ENCODE results near the gene PPP2R5B. TPM values are rescaled to one million over a fixed set of nuclear protein-coding genes. Genes with fewer than 3 reads are reported as not detected.

The PPP2R5B gene
- total and polyA plus RNA-seq, 2 experiments from 2014 or later, result 26.2 to 30.7 TPM

- H3K36me3 ChIP-seq, result peaks cover 55% of the 10 kb centered on the region
- DNase-seq (ENCODE audit: low read depth in 1 of 2, low spot score in 1 of 2), result no peak
- no peak for TF ChIP-seq CTCF (IDR thresholded peaks at IDR 0.05; ENCODE audit: low read depth, low read length)
These were observed 18.8 kb upstream of the PPP2R5B start for GRCh38 chr11:64905516-64906313.

GRCh38 chr11:64906314-64906635, 18.2 kb upstream of the PPP2R5B start:
- H3K4me3 ChIP-seq, result no peak overlapping the region
- H3K36me3 ChIP-seq, result peaks cover 54% of the 10 kb centered on the region
- H3K27ac ChIP-seq, result no peak overlapping the region
- H3K4me1 ChIP-seq (ENCODE audit: low read depth), result no peaks in the 10 kb centered on the region
- no peak for DNase-seq (ENCODE audit: low read depth in 1 of 2, low spot score in 1 of 2)
- no peak for TF ChIP-seq CTCF (IDR thresholded peaks at IDR 0.05; ENCODE audit: low read depth, low read length)
- H3K27me3 ChIP-seq, result no peaks in the 10 kb centered on the region
- no peaks in the 10 kb centered on the region for H3K9me3 ChIP-seq (ENCODE audit: low read depth)

More at GRCh38 chr11:64905516-64906313, 18.8 kb upstream of the PPP2R5B start:
- no peak overlapping the region for H3K27ac ChIP-seq
- H3K27me3 ChIP-seq, result no peaks in the 10 kb centered on the region
- H3K9me3 ChIP-seq (ENCODE audit: low read depth), result no peaks in the 10 kb centered on the region
- H3K4me1 ChIP-seq (ENCODE audit: low read depth), result no peaks in the 10 kb centered on the region
- H3K4me3 ChIP-seq, result no peak overlapping the region

GRCh38 chr11:64908766-64909165, 15.7 kb upstream of the PPP2R5B start:
- Histone ChIP-seq H3K27me3 (no peaks in the 10 kb centered on the region), H3K27ac (no peak overlapping the region), H3K4me3 (no peak overlapping the region), H3K4me1 (ENCODE audit: low read depth) (no peaks in the 10 kb centered on the region), H3K36me3 (peaks cover 49% of the 10 kb centered on the region), H3K9me3 (ENCODE audit: low read depth) (no peaks in the 10 kb centered on the region)
- DNase-seq (ENCODE audit: low read depth in 1 of 2, low spot score in 1 of 2), result no peak
- TF ChIP-seq CTCF (IDR thresholded peaks at IDR 0.05; ENCODE audit: low read depth, low read length), result no peak

GRCh38 chr11:64909653-64910343, 14.7 kb upstream of the PPP2R5B start:
- Histone ChIP-seq H3K4me3 (no peak overlapping the region), H3K27me3 (no peaks in the 10 kb centered on the region), H3K9me3 (ENCODE audit: low read depth) (no peaks in the 10 kb centered on the region), H3K27ac (no peak overlapping the region), H3K4me1 (ENCODE audit: low read depth) (no peaks in the 10 kb centered on the region), H3K36me3 (peaks cover 49% of the 10 kb centered on the region)
- no peak for DNase-seq (ENCODE audit: low read depth in 1 of 2, low spot score in 1 of 2)
- TF ChIP-seq CTCF (IDR thresholded peaks at IDR 0.05; ENCODE audit: low read depth, low read length), result no peak

- Histone ChIP-seq H3K27me3 (no peaks in the 10 kb centered on the region), H3K36me3 (peaks cover 44% of the 10 kb centered on the region), H3K9me3 (ENCODE audit: low read depth) (no peaks in the 10 kb centered on the region), H3K4me1 (ENCODE audit: low read depth) (peaks cover 6% of the 10 kb centered on the region), H3K27ac (no peak overlapping the region), H3K4me3 (no peak overlapping the region)
- no peak for TF ChIP-seq CTCF (IDR thresholded peaks at IDR 0.05; ENCODE audit: low read depth, low read length)
- DNase-seq (ENCODE audit: low read depth in 1 of 2, low spot score in 1 of 2), result no peak
These were observed 13.9 kb upstream of the PPP2R5B start for GRCh38 chr11:64910451-64911093.
